ENCODE results near the gene DPP6.

DPP6 gene

GRCh38 chr7:154721086-154721485 lies 668.9 kb downstream of the DPP6 start:
- no peaks in the 10 kb centered on the region for H3K27me3 ChIP-seq (ENCODE audit: control insufficient read depth, insufficient read depth, low read length)
- H3K9ac ChIP-seq (ENCODE audit: low read length), result no peak overlapping the region
- no peaks in the 10 kb centered on the region for H3K36me3 ChIP-seq (ENCODE audit: control insufficient read depth, insufficient read depth, low read length)

DNA sequence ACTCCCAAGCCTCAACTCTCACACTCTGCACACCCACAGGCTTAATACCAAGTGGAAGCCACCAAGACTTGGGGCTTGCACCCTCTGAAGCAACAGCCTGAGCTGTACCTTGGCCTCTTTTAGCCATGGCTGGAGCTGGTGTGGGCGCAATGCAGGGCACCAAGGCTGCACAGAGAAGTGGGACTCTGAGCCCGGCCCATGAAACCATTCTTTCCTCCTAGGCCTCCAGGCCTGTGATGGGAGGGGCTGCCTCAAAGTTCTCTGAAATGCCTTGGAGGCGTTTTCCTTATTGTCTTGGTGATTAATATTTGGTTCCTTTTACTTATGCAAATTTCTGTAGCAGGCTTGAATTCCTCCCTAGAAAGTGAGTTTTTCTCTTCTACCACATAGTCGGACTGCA lies 674.2 kb downstream of the DPP6 start:
- Histone ChIP-seq H3K9ac (ENCODE audit: low read length) (no peak overlapping the region), H3K36me3 (ENCODE audit: control insufficient read depth, insufficient read depth, low read length) (no peaks in the 10 kb centered on the region), H3K4me3 (ENCODE audit: low read length) (no peak overlapping the region), H3K27me3 (ENCODE audit: control insufficient read depth, insufficient read depth, low read length) (no peaks in the 10 kb centered on the region), H3K4me1 (ENCODE audit: control insufficient read depth, insufficient read depth, low read length) (no peaks in the 10 kb centered on the region), H3K9me3 (ENCODE audit: control insufficient read depth, low read length) (no peaks in the 10 kb centered on the region)

More at GRCh38 chr7:154721086-154721485, 668.9 kb downstream of the DPP6 start:
- Histone ChIP-seq H3K9me3 (ENCODE audit: control insufficient read depth, low read length) (no peaks in the 10 kb centered on the region), H3K4me1 (ENCODE audit: control insufficient read depth, insufficient read depth, low read length) (no peaks in the 10 kb centered on the region), H3K4me3 (ENCODE audit: low read length) (no peak overlapping the region)

DNA sequence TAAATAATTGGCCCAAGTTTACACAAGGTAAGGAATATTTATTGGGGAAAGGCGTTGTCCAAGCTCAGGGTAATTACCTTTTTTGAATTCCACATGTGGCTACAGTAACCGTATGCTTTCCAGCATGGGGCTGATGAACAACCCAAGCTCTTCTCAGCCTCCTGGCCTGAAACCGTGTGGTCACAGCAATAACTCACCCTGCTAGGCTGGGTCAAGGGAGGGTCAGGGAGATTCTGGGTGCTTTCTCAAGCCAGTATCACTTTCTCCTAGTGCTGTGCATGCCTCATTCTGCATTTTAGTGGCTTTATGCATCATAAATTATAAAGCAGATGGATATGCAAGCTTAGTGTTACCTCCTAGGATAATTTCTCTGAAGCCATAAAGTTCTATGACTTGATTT lies 676.9 kb downstream of the DPP6 start:
- no peak overlapping the region for H3K9ac ChIP-seq (ENCODE audit: low read length)
- no peak overlapping the region for H3K4me3 ChIP-seq (ENCODE audit: low read length)
- H3K9me3 ChIP-seq (ENCODE audit: control insufficient read depth, low read length), result no peaks in the 10 kb centered on the region
- no peaks in the 10 kb centered on the region for H3K36me3 ChIP-seq (ENCODE audit: control insufficient read depth, insufficient read depth, low read length)
- no peaks in the 10 kb centered on the region for H3K4me1 ChIP-seq (ENCODE audit: control insufficient read depth, insufficient read depth, low read length)
- no peaks in the 10 kb centered on the region for H3K27me3 ChIP-seq (ENCODE audit: control insufficient read depth, insufficient read depth, low read length)

DNA sequence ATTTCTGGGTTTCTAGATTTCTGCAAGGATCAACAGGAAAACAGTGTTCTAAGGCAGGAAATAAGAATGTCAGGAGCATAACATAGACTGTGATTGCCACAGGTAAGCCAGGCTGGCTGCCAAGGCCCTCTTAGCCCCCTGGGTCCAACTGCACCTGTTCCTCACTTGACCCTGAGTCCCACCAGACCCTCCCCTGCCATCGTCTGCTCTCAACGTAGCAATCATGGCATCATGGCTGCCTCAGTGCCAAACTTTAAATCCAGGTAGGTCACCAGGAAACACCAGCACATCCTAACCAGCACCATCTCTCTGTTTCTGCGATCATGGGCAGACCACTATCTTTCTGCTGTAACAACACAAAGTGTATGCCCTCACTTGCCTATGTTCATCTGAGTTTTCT lies 683.6 kb downstream of the DPP6 start:
- Histone ChIP-seq H3K4me3 (ENCODE audit: low read length) (no peak overlapping the region), H3K9me3 (ENCODE audit: control insufficient read depth, low read length) (no peaks in the 10 kb centered on the region), H3K36me3 (ENCODE audit: control insufficient read depth, insufficient read depth, low read length) (no peaks in the 10 kb centered on the region), H3K27me3 (ENCODE audit: control insufficient read depth, insufficient read depth, low read length) (no peaks in the 10 kb centered on the region), H3K4me1 (ENCODE audit: control insufficient read depth, insufficient read depth, low read length) (no peaks in the 10 kb centered on the region), H3K9ac (ENCODE audit: low read length) (no peak overlapping the region)

DNA sequence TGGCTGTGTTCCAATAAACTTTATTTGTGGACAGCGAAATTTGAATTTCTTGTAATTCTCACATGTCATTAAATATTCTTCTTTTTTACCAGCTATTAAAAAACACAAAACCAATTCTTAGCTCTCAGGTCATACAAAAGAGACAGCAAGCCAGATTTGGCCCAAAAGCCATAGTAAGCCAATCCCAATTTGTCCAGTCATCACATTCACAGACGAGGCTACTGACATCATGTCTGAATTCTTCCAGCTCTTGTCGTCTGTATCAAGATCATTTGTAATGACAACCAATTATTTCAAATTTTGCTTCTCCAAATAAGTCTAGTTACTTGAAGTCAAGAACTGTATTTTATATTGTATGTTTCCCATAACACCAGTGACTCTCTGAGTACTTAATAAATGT lies 684.2 kb downstream of the DPP6 start:
- Histone ChIP-seq H3K9ac (ENCODE audit: low read length) (no peak overlapping the region), H3K4me3 (ENCODE audit: low read length) (no peak overlapping the region), H3K4me1 (ENCODE audit: control insufficient read depth, insufficient read depth, low read length) (no peaks in the 10 kb centered on the region), H3K36me3 (ENCODE audit: control insufficient read depth, insufficient read depth, low read length) (no peaks in the 10 kb centered on the region), H3K9me3 (ENCODE audit: control insufficient read depth, low read length) (no peaks in the 10 kb centered on the region), H3K27me3 (ENCODE audit: control insufficient read depth, insufficient read depth, low read length) (no peaks in the 10 kb centered on the region)

DNA sequence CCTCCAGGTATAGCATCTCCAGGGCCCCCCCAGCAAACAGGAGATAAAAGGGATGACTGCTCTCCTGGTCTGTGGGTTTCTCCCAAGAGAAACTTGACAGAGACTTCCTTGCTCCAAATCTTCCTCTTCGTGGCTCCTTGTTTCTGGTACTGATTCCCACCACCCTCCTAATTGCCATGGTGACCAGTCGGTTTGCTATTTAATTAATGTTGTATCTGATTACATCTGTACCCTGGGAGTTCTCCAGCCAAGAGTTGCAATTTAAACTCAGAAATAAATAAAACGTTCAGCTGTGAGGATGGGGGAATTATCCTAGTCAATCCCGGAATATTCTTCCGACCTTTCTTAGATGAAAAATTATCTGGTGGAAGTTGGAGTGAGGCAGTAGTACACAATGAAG lies 686.0 kb downstream of the DPP6 start:
- no peaks in the 10 kb centered on the region for H3K27me3 ChIP-seq (ENCODE audit: control insufficient read depth, insufficient read depth, low read length)
- H3K36me3 ChIP-seq (ENCODE audit: control insufficient read depth, insufficient read depth, low read length), result no peaks in the 10 kb centered on the region
- H3K9me3 ChIP-seq (ENCODE audit: control insufficient read depth, low read length), result no peaks in the 10 kb centered on the region
- no peak overlapping the region for H3K4me3 ChIP-seq (ENCODE audit: low read length)
- no peaks in the 10 kb centered on the region for H3K4me1 ChIP-seq (ENCODE audit: control insufficient read depth, insufficient read depth, low read length)
- no peak overlapping the region for H3K9ac ChIP-seq (ENCODE audit: low read length)

DNA sequence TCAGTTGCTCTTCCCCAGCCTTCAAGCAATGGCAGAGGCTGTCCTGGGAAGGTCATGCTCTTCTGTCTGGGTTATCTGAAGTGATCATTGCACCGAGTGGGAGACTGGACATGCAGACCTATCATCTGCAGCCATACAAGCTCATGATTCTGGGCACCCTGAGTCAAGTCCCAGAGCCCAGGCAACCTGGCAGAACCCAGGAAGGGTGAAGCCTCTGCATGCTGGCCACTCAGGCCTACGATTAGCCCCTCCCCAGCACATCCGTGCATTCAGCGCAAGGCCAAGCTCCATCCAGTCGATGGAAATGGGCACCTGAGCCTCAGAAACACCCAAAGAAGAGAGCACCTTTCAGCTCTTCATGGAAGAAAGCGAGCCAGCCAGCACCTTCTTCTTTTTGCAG lies 688.9 kb downstream of the DPP6 start:
- H3K9me3 ChIP-seq (ENCODE audit: control insufficient read depth, low read length), result no peaks in the 10 kb centered on the region
- H3K9ac ChIP-seq (ENCODE audit: low read length), result no peak overlapping the region
- H3K27me3 ChIP-seq (ENCODE audit: control insufficient read depth, insufficient read depth, low read length), result no peaks in the 10 kb centered on the region
- H3K36me3 ChIP-seq (ENCODE audit: control insufficient read depth, insufficient read depth, low read length), result no peaks in the 10 kb centered on the region
- H3K4me1 ChIP-seq (ENCODE audit: control insufficient read depth, insufficient read depth, low read length), result no peaks in the 10 kb centered on the region
- H3K4me3 ChIP-seq (ENCODE audit: low read length), result no peak overlapping the region

- Histone ChIP-seq H3K36me3 (ENCODE audit: control insufficient read depth, insufficient read depth, low read length) (no peaks in the 10 kb centered on the region), H3K27me3 (ENCODE audit: control insufficient read depth, insufficient read depth, low read length) (no peaks in the 10 kb centered on the region), H3K4me1 (ENCODE audit: control insufficient read depth, insufficient read depth, low read length) (no peaks in the 10 kb centered on the region), H3K4me3 (ENCODE audit: low read length) (no peak overlapping the region), H3K9me3 (ENCODE audit: control insufficient read depth, low read length) (no peaks in the 10 kb centered on the region), H3K9ac (ENCODE audit: low read length) (no peak overlapping the region)
These were observed 691.0 kb downstream of the DPP6 start for GRCh38 chr7:154743206-154743605.

- H3K27me3 ChIP-seq (ENCODE audit: control insufficient read depth, insufficient read depth, low read length), result no peaks in the 10 kb centered on the region
- no peaks in the 10 kb centered on the region for H3K36me3 ChIP-seq (ENCODE audit: control insufficient read depth, insufficient read depth, low read length)
- no peaks in the 10 kb centered on the region for H3K4me1 ChIP-seq (ENCODE audit: control insufficient read depth, insufficient read depth, low read length)
- no peak overlapping the region for H3K4me3 ChIP-seq (ENCODE audit: low read length)
- no peak overlapping the region for H3K9ac ChIP-seq (ENCODE audit: low read length)
- no peaks in the 10 kb centered on the region for H3K9me3 ChIP-seq (ENCODE audit: control insufficient read depth, low read length)
These were observed 692.2 kb downstream of the DPP6 start for GRCh38 chr7:154744256-154744860.

DNA sequence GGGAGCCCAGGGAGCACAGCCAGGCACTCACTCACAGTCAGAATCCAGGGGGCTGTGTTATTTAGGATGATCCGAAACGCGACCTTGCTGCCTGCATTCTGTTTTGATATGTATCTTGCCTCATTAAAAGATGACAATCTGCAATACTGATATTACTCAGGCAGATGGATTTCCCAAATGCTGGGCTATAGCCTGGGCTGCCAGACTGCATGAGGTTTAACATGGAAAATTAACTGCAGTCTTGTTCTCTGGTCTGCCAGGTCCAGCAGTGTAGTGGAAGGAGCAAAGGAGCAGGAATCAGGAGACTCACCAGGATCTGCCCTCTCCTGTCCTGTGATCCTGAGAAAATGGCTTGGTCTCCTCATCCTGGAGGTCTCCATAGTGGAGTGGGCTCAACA lies 692.7 kb downstream of the DPP6 start:
- Histone ChIP-seq H3K9me3 (ENCODE audit: control insufficient read depth, low read length) (no peaks in the 10 kb centered on the region), H3K4me1 (ENCODE audit: control insufficient read depth, insufficient read depth, low read length) (no peaks in the 10 kb centered on the region), H3K4me3 (ENCODE audit: low read length) (no peak overlapping the region), H3K9ac (ENCODE audit: low read length) (no peak overlapping the region), H3K27me3 (ENCODE audit: control insufficient read depth, insufficient read depth, low read length) (no peaks in the 10 kb centered on the region), H3K36me3 (ENCODE audit: control insufficient read depth, insufficient read depth, low read length) (no peaks in the 10 kb centered on the region)

DNA sequence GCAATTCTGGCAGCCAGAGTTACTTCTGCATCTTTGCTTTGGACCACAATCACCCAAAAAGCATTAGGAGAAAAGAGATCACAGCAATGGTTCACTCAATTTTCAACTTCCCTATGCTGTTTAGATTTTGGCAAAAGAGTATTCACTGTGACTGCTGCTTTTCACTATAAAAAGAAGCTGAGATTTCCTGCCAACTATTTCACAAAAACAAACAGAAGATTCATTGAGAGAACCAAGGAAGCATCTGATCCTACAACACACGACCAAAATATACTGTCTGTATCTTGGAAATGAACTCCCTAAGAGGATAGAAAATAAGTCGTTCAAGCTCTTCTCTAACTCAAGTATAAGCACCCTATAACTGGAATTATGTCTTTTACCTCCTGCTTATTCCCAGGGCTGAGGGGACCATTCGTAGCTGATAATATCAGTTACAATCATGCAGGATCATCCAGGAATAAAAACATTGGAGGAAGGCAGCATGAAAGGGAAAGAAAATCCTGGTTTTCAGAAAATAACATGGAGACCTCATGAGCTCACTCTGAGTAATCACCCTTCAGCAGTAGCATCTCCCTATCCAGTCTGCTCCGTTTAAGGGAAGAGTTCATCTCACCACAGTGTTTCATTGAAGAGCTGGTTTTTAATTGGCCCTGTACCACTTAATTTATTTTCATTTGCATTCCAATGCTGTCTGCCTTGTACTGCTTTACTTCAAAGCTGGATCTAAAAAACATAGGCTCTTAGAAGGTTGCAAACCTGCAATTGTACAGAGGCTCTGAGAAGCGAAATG lies 694.6 kb downstream of the DPP6 start:
- no peak overlapping the region for H3K9ac ChIP-seq (ENCODE audit: low read length)
- H3K9me3 ChIP-seq (ENCODE audit: control insufficient read depth, low read length), result no peaks in the 10 kb centered on the region
- no peak overlapping the region for H3K4me3 ChIP-seq (ENCODE audit: low read length)
- no peaks in the 10 kb centered on the region for H3K27me3 ChIP-seq (ENCODE audit: control insufficient read depth, insufficient read depth, low read length)
- H3K4me1 ChIP-seq (ENCODE audit: control insufficient read depth, insufficient read depth, low read length), result no peaks in the 10 kb centered on the region
- no peaks in the 10 kb centered on the region for H3K36me3 ChIP-seq (ENCODE audit: control insufficient read depth, insufficient read depth, low read length)

- Histone ChIP-seq H3K27me3 (ENCODE audit: control insufficient read depth, insufficient read depth, low read length) (no peaks in the 10 kb centered on the region), H3K36me3 (ENCODE audit: control insufficient read depth, insufficient read depth, low read length) (no peaks in the 10 kb centered on the region), H3K9me3 (ENCODE audit: control insufficient read depth, low read length) (no peaks in the 10 kb centered on the region), H3K4me1 (ENCODE audit: control insufficient read depth, insufficient read depth, low read length) (no peaks in the 10 kb centered on the region), H3K9ac (ENCODE audit: low read length) (no peak overlapping the region), H3K4me3 (ENCODE audit: low read length) (no peak overlapping the region)
These were observed 696.0 kb downstream of the DPP6 start for GRCh38 chr7:154748089-154748786.

All from mucosa of stomach (tissue), 1 donor.